Lung microvascular endothelial cell (primary cell): ENCODE data around the gene SAMD4A. TPM values are rescaled to one million over a fixed set of nuclear protein-coding genes. Genes with fewer than 3 reads are reported as not detected.
"Not testable (repeated sequence)": the region's sequence is repeated elsewhere in the genome, so short reads cannot be mapped to it uniquely, and the experiment has no call there.

ENCODE experiments used
- DNase-seq, 2 donors: peaks; one replicate each; pipeline versions ENCODE4 v3.0.0 to v3.0.0-alpha.2; 2010; ENCODE audit warnings: low read depth in 2 of 2
- total RNA-seq: library from RNA; depleted of rRNA; stranded (reverse); fragments of >200 nt; gene quantifications from 2 replicates; pipeline ENCODE4 v1.2.1, GENCODE V29; 2014

SAMD4A gene
- total RNA-seq, 1 donor from 2014 or later, result 43.5 TPM

DNA sequence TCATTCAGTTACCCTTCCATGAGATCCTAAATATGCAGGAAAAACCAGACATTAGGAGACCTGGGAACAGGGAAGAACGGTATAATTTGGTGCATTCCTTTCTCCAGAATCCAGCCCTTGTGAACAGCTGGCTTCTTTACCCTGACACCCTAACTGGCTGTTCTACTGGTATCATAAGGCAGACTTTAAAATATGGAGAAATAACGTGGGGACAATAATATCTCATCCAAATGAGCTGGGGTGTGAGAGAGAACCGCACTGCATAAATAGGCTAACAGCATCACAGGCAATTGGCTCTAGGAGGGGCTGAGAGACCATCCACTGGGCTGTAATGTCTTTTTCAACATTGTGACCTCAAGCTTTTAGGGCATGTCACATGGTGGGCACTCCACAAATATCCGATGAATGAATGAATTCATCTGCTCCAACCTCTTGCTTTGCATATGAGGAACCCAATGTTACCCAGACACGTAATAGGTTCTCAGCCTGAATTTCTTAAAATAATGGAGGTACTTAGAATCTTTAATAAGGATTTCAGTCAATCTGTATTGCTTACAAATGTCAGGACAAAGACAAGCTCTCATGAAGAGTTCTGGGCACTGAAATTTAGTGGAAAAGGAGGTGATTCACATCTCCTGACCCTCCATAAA lies 157.9 kb downstream of the SAMD4A start:
- no peak for DNase-seq

DNA sequence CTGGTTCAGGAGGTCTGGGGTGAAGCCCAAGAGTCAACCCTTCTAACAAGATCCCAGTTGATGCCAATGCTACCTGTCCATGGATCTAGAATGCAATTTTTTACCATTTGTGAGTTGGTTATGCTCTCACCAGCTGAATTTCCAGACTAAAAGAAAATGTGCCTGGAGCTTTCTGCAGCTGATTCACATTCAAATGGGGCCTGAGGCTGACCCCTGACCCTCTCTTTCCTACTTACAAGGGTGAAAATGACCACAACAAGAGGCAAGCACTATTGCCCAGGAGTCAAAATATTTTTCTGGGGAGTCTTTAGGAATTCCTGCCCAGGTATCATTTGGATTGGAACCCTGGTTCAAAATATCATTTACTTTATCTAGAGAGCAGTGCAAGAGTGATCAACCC lies 159.1 kb downstream of the SAMD4A start:
- no peak for DNase-seq

DNA sequence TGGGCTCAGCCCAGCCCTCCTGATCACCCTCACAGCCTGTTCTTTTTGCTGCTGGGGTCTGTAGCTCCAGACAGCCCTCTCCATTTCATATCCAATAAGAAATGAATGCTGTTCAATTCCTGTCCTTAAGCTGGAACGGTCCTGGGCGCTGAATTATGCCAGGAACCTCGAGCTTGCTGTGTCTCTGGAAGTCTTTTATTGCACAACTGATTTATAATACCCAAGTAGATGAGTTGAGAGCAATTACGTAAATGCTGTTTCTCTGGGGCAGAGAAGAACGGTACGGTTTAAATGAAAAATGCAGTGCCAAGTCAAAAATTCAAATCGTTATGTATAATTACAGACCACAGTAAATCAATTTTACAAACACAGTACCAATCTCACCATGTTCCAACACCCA lies 161.0 kb downstream of the SAMD4A start:
- no peak for DNase-seq

DNA sequence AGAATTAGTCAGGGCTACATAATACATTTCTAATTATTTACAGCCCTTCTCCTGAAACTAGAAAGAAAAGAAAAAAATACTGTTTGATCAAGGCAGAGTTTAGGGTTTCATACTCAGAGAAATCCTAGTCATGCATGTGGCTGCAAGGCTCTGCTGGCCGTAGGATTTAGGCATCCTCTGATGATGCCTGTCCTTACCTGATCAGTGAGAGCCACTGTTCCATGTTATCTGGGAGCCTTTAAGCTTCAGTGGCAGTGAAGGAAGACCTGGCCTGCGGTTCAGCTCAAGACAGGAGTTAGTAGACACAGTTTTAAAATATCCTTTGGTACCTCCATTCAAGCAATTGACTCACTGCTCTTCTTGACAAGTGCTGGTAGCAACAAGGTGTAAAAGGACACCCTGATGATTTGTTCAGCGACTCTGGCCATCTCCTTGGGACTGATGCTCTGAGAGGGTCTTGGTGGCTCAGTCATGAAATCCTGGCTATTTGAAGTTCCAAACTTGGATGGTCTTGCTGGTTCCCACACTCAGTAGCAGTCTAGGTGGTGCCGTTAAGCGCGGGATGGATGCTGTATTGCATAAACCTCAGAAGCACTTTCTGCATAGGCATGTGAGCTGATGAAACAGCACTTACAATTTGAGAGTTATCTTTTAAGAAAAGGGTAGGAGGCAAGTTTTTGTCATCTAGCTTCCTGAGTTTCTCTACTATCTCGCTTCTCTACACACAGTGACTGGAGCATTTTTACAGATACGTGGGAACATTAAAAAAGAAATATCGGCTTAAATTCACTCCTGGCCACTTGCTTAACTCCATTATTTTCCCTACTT lies 162.0 kb downstream of the SAMD4A start:
- no peak for DNase-seq

DNA sequence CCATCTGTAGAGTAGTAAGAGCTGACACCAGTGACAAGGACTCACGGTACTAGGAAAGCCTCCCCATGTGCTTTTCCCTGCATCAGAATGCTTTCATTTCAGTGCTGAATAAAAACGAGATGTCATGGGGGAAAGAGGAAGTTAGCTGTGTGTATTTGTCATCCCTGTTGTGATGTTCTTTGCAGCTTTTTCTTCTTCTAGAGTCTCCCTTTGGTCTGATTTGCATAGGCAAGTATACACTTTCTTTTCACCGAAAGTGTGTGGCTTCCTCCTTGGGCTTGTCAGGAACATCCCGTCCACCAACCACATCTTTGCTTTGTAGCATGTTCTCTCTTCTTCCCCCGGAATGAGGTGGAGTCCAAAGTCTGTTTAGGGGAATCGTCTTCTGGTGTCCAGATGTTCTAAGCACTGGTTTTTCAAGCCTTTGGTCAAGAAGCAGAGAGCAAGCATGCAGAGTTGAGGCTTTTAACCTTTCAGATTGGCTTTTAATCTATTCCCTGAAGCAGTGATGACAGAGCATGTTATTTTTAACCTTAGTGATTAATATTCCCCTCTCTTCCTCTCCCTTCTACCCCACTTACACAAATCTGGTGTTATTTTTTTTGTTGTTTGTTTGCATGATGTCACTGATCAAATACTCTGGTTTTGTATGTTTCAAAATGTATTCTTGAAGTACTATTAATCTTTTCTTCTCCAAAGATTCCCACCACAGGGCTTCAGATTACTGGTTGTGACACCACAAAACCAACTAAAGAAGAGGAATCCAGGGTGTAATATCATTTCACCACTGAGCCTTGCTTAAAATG lies 163.4 kb downstream of the SAMD4A start:
- DNase-seq, result peak; percentile 28 to 39

DNA sequence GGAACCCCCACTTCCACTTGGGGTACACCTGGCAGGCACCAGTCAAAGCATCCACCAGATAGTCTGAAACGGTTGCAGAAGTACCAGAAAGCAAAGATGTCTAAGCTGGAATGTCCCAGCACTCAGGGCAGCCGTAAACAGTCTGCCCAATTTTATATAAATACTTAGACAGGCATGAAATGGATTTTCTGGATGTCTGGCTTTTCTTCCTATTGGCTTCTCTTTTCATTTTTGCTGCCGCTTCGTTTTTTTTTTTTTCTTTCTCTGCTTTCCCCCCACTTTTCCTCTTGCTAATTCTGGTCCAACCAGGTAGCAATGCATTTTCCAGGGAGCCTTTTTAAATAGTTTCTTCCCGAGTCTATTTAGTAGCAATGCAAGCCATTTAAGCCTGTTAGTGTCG lies 168.0 kb downstream of the SAMD4A start:
- no peak for DNase-seq

DNA sequence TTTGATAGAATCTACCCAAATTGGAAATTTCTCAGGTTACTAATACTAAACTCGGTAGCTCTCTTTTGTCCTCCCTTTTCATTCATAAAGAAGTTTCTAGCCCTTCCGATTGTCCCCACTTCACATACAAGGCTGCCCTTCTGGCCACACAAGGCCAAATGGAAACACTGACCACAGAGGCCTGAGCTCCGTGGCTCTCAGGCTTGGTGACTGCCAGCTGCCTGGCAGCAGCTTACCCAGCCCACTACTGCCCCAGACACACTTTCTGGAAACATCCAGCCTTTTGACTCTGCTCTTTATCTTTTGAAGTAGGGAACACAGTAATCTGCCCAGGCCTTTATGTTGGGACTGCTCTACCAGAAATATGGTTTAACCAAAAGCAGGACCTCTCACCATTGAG lies 168.5 kb downstream of the SAMD4A start:
- DNase-seq, result no peak

DNA sequence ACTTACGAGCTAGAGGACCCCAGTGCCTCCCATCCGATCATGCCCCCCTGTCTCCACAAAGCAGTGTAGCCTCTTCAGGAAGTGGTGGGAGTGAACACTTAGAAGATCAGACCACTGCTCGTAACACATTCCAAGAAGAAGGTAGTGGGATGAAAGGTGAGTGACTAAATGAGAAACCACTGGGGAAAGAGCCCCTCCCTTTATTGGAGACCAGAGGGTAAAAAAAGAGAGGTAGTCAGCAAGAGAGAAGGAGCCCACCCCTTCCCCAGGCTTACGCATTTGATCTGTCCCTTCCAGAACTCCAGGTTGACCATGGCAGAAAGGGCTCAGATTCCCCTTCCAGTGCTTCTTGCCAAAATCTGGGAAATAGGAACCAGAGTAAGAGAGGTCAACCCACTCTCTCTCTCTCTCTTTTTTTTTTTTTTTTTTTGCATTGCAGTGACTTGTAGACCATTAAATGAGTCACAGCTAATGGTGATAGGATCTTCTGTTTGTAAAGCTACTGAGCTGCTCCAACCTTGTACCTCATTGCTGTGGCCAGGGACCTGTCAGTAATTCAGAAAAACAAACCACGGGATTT lies 170.3 kb downstream of the SAMD4A start:
- DNase-seq, result peak; percentile 45 to 58

DNA sequence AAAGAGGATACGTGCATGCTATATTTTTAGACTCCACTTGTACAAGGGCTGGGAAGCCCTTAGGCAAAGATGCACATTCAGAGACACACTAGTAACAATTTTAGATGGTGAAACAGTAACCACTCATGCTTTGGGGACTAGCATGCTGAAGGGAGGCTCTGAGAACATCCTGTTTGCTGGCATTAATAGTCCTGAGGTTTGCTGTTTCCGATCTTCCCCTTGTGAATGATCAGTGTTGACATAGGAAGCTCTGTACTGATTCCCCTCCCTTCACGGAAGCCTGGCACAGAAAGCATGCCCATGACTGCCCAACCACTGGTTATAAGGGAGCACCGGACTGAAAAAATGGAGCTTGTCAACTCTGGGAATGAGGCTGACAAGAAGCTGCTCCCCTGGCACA lies 171.1 kb downstream of the SAMD4A start:
- DNase-seq, result peak; percentile 47 to 51

DNA sequence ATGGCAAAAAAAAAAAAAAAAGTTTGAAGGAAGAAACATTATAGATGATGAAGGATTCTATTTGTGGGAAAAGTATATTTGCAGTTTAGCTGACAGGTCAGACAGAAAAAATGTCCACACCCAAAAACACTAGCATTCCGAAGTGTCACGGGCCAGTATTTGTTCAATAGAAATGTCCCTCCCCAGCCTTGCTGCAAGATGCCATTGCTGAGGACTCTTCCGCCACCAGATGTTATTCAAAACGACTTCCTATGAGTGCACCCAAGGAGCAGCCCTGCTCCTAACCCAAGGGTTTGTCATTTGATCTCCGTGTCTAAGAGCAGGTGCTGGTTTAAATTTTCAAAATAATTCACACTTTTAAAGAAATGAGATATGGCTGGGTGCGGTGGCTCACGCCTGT lies 172.6 kb downstream of the SAMD4A start:
- no peak for DNase-seq

DNA sequence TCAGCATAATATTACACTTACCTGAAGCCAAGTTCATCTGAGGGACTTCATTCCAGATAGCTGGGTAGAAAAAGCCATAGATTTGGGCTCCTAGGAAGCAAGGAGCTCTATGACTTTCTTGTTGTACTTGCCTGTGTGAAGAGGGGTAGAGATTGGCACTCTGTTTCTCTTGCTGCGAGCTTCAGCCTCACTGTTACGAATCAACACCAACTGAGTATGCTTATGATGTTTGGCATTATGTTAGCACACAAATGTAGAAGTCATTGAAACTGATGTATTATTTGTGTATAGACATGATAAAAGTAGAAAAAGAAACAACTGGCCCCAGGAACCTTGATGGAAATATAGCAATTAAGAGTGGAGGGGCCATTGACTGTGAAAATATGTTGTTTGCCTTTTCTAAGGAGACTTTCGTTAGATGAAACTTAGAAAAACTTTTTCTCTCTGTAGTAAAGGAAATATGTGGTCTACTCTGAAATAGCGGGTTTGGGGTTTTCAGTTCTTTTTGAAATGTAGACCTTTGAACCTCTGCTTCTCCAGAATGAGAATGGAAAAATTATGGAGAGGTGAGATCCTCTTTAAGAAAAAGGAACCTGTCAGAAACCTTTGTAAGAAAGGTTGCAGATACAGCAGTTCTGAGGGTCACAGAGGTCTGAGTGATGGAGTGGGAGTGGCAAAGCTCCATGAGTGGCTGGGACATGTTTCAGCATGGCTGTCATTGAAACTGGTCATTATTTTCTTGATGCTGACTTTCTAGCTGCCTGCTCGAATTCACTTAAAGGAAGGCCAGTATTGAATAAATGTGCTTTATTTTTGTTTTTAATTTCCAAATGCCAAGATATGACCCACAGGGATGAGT lies 175.8 kb downstream of the SAMD4A start:
- DNase-seq, result no peak

DNA sequence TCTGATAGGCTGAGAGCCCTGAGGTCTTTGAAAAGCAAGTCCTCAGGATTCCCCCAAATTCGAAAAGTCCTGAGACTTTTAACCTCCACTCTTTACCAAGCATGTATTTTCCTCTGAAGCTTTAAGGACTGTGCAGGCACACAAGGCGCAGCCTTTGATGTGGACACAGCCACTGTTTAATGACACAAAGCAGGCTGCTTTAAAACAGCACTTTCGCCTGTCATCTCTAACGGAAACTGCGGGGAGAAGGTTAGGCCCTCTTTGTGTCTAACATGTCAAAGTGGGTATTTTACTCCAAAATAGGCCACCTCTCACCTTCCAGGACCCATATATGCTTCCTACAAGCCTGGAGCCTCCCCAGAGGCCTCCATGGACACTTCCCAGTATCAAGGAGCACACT lies 176.5 kb downstream of the SAMD4A start:
- no peak for DNase-seq

DNA sequence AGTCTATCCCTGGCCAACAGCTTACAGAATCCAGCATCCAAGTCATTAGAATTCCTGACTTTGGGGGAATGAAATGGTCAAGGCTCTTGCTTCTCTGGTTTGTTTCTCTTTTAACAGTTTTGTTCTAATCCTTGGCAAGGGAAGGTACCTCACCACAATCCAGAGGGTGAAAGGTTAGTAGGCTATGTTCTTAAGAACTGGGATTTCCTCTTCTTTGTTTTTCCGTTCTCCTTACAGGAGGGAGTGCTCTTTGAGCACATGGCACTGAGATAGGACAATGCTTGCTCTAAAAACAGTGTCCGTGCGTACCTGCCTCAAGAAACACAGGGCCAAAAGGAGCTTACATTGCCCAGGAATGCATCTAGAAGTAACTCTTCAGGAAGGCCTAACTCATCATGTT lies 179.1 kb downstream of the SAMD4A start:
- DNase-seq, result no peak

DNA sequence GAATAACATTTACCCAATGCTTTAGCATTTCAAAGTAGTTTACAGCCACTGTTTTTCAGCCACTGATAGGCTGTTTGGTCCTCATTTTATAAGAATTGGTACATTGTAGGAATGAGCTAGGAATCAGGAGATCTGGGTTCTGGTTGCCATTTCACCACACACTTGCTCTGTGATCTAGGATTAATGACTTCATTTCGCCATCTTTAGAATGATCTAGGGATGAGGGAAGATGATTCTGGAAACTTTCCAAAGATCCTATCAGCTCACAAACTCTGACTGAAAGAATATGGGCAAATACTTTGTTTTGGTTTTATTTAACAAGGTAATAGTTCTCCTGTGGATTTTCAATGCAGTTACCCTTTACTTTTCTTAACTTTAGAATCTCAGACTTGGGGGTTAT lies 180.7 kb downstream of the SAMD4A start:
- no peak for DNase-seq

DNA sequence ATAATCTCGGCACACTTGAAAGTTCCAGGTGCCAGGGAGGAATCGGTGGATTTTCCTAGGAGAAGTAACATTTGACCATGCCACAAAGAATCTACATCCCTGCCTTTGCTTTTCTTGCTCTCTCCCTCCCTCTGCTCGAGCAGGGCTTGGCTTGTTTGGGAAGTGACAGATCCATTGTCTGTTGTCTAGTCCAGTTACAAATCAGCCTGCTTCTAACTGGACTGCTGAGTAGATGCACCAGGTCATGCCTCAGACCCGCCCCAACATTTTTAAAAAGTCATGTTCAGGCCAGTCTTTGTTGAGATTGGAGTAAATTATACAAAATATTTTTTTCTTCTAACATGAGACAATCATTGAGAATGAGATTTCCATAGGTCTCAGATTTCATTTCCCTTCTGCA lies 182.3 kb downstream of the SAMD4A start:
- DNase-seq, result no peak

DNA sequence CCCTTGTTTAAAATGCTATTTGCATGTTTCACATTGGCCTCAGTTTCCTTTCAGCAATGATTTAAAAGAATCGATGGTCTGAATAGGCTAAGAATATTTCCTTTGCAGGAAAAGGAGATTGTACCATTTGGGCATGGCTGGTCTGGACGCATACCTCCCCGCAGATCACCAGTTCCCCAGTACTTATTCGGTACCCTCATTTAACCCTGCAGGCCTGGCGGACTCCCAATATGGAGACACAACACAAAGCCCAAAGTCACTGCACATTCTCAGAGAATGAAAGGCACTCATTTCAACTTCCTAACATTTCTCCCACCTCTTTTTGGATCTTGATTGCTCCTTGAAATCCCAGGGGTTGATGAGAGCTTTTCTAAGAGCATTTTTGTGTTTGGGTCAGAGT lies 182.8 kb downstream of the SAMD4A start:
- DNase-seq, result no peak

DNA sequence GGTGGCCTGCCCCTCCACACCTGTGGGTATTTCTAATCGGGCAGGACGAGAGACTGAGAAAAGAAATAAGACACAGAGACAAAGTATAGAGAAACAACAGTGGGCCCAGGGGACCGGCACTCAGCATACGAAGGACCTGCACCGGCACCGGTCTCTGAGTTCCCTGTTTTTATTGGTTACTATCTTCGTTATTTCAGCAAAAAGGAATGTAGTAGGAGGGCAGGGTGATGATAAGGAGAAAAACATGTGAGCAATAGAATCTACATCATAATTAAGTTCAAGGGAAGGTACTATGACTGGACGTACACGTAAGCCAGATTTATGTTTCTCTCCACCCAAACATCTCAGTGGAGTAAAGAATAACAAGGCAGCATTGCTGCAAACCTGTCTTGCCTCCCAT lies 185.7 kb downstream of the SAMD4A start:
- not testable (repeated sequence) for DNase-seq

DNA sequence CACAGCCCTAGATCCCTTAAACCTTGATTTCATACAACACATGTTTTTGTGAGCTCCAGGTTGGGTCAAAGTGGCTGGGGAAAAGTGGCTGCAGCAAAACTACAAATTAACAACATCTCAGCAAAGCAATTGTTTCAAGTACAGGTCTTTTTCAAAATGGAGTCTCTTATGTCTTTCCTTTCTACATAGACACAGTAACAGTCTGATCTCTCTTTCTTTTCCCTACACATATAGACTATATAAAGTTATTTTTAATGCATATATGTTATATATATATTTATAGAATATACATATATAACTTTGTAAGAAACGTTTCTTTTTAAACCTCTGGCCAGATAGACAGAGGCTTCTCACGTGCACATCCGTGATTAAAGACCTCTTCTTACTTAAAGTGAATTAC lies 186.5 kb downstream of the SAMD4A start:
- not testable (repeated sequence) for DNase-seq

DNA sequence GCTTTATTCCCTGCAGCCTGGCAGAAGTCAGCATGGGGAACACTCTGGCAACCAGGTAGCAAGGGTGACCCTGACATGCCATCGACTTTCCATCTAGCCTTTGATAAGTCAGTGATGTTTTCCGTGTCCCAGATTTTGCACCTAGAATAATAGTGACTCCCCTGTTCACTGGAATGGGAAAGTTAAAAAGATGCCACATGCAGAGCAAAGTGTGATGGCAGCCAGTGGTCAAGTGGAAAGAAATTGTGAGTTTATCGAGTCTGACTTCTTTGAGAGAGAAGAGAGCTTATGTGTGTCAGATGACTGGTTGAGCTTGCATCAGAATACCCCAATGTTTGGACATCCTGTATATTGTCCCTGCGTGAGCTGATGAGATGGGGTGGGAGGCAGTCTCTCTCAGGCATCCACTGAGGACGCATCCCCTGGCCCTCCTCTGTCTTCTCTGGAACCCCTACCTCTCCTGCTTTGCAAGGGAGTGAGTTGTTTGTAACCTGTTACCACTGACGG lies 187.2 kb downstream of the SAMD4A start:
- DNase-seq, result no peak

DNA sequence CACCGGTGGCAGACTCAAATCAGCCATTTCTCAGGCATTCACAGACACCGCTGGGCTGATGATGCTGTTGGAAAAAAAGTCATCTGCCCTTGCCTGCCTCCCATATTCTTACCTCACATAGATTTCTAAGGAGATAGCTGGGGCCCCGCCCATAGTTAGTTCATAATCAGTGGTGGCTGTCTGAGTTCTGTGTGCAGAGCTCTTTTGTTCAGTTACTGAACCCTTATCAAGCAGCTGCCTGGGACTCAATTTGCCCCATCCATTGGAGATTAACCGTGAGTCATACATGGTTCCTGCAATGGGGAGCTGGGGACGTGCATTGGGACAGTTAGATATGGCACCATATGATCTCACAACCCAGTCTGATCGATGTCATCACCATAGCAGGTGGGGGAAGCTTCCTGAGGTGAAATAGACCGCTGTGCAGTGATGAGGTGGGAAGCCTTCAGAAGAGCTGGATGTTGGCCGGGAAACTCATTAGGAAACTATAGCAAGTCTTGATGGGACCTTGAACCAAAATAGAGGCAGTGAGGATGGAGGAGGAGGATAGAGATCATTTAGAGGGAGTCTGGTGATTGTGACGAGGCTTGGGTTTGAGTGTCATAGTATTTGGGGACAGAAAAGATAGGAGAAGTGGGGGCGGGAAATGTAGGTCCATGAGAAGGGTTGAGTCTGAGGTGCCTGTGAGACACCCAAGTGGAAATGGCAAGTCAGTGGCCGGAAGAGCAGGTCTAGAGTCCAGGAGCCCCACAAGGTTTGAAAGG lies 187.9 kb downstream of the SAMD4A start:
- DNase-seq, result no peak
